K562 (cell line): ENCODE data around the gene SLC7A9. TPM values are rescaled to one million over a fixed set of nuclear protein-coding genes. Genes with fewer than 3 reads are reported as not detected.

Experiments
- ATAC-seq: fragments of 200-7000 bp; cut with Tn5 transposase; 3 replicates; pipeline ENCODE4 v1.9.1; 2020; ENCODE audit warnings: moderate library complexity
- BruUV-seq: library from RNA; stranded (reverse); fragments of 400-500 nt; replicated peaks from 2 replicates; lab custom pipeline; 2021; lab: Mats Ljungman, UMichigan
- CTCF ChIA-PET: fragments of 300-600 bp; formaldehyde crosslinking; extraction: SDS; loops from one replicate; lab custom pipeline; 2021; ENCODE audit warnings: low intra/inter-chr PET ratio; lab: Yijun Ruan, JAX
- POLR2A ChIA-PET: fragments of 300-600, 350-650 bp; sonication (Branson Sonifier 250); formaldehyde crosslinking; extraction: SDS; loops from one replicate; lab custom pipeline; 2021; ENCODE audit warnings: antibody characterized with exemption, inconsistent platforms; lab: Yijun Ruan, JAX
- DNase-seq, 4 experiments: peaks; one replicate each; pipeline versions ENCODE4 v3.0.0 to v3.0.0-alpha.2; 2011 to 2018; ENCODE audit warnings: low spot score in 3 of 4, mixed read lengths in 3 of 4; ENCODE audit errors: extremely low read depth in 1 of 4
- FAIRE-seq: peaks from 2 replicates; lab custom pipeline; 2011; peaks lifted over from hg19 to GRCh38; lab: Jason Lieb, UNC
- H2AFZ ChIP-seq: 2 replicates; pipeline ENCODE4 v1.6.0; 2011; ENCODE audit warnings: low read depth, low read length, control low read depth, inconsistent platforms
- H3K27ac ChIP-seq: fragments of 200-600 bp; 3 replicates; pipeline ENCODE4 v1.8.0; 2011; ENCODE audit warnings: low read depth, mild to moderate bottlenecking, control low read depth, inconsistent platforms, low read length, moderate library complexity, mixed read lengths; ENCODE audit errors: extremely low read depth
- H3K27me3 ChIP-seq, 2 experiments: fragments of 300-600 bp in 1 of 2; 2 replicates in 1 of 2; 3 replicates in 1 of 2; pipeline versions ENCODE4 v1.6.0 to v1.8.0; 2011; ENCODE audit warnings: inconsistent platforms in 2 of 2, low read length in 2 of 2, mild to moderate bottlenecking in 1 of 2, mixed read lengths in 1 of 2, moderate library complexity in 1 of 2; ENCODE audit not compliant: control insufficient read depth in 2 of 2, insufficient read depth in 2 of 2
- H3K36me3 ChIP-seq: fragments of 300-600 bp; 3 replicates; pipeline ENCODE4 v1.8.0; 2011; ENCODE audit warnings: mild to moderate bottlenecking, low read length, inconsistent platforms; ENCODE audit not compliant: control insufficient read depth, insufficient read depth
- H3K4me1 ChIP-seq, 2 experiments: fragments of 200-600 bp in 1 of 2; replicated peaks in 1 of 2; 2 replicates in 1 of 2; 3 replicates in 1 of 2; pipeline versions ENCODE4 v1.5.1 to v1.8.0; 2011; ENCODE audit warnings: inconsistent platforms in 2 of 2, low read length in 2 of 2, mild to moderate bottlenecking in 1 of 2, mixed read lengths in 1 of 2, moderate library complexity in 1 of 2; ENCODE audit not compliant: control insufficient read depth in 2 of 2, insufficient read depth in 2 of 2
- H3K4me2 ChIP-seq: 2 replicates; pipeline ENCODE4 v1.6.1; 2011; ENCODE audit warnings: low read length, control low read depth, inconsistent platforms, mixed read lengths; ENCODE audit not compliant: insufficient read depth
- H3K4me3 ChIP-seq: fragments of 200-600 bp; sonication (generic), shearing (Covaris generic); 2 replicates; pipeline ENCODE4 v1.5.1; 2016; ENCODE audit warnings: control low read depth, inconsistent platforms
- H3K79me2 ChIP-seq: fragments of 200-600 bp; 3 replicates; pipeline ENCODE4 v1.8.0; 2011; ENCODE audit warnings: low read length, inconsistent platforms; ENCODE audit not compliant: control insufficient read depth, insufficient read depth
- H3K9ac ChIP-seq, 2 experiments: 2 replicates each; pipeline versions ENCODE4 v1.6.0 to v1.6.1; 2011; ENCODE audit warnings: low read depth in 2 of 2, low read length in 2 of 2, control low read depth in 1 of 2, inconsistent platforms in 1 of 2, mild to moderate bottlenecking in 1 of 2, mixed read lengths in 1 of 2; ENCODE audit not compliant: insufficient read depth in 1 of 2
- H3K9me1 ChIP-seq: one replicate; pipeline ENCODE4 v1.6.0; 2011; ENCODE audit warnings: inconsistent platforms, mild to moderate bottlenecking, low read length, moderate library complexity; ENCODE audit not compliant: control insufficient read depth, insufficient read depth
- H3K9me3 ChIP-seq: replicated peaks from 2 replicates; pipeline ENCODE4 v1.5.1; 2011; ENCODE audit warnings: low read depth, low read length, inconsistent platforms; ENCODE audit not compliant: control insufficient read depth, insufficient read depth
- H4K20me1 ChIP-seq: replicated peaks from 2 replicates; pipeline ENCODE4 v1.6.1; 2011; ENCODE audit warnings: low read length, inconsistent platforms, mixed read lengths; ENCODE audit not compliant: control insufficient read depth, insufficient read depth
- ELK3 ChIP-seq: fragments of 450-650 bp; formaldehyde crosslinking; IDR thresholded peaks from 2 replicates; pipeline ENCODE4 v1.4.0; 2020; ENCODE audit warnings: mild to moderate bottlenecking
- ETS1 ChIP-seq: conservative IDR thresholded peaks from 2 replicates; pipeline ENCODE4 v1.6.1; 2011; ENCODE audit warnings: low read depth, mild to moderate bottlenecking, low read length; ENCODE audit not compliant: control insufficient read depth
- GABPB2 ChIP-seq: fragments of 250-450 bp; sonication (Bioruptor Pico); conservative IDR thresholded peaks from 2 replicates; pipeline ENCODE4 v1.5.1; 2021; ENCODE audit warnings: mild to moderate bottlenecking
- HES1 ChIP-seq: fragments of 450-650 bp; IDR thresholded peaks from 2 replicates; pipeline ENCODE4 v1.6.1; 2016; ENCODE audit warnings: low read depth, mild to moderate bottlenecking, moderate library complexity
- HNRNPLL ChIP-seq: fragments of 200-400 bp; formaldehyde crosslinking; IDR thresholded peaks from 2 replicates; pipeline ENCODE4 v1.6.1; 2017; ENCODE audit warnings: low read length, low read depth, mild to moderate bottlenecking; ENCODE audit not compliant: poor library complexity, severe bottlenecking
- KAT8 ChIP-seq: fragments of 450-650 bp; IDR thresholded peaks from 2 replicates; pipeline ENCODE4 v1.6.1; 2016; ENCODE audit warnings: low read depth, mild to moderate bottlenecking
- MYBL2 ChIP-seq, 2 experiments: fragments of 450-650 bp in 1 of 2; sonication (generic) in 1 of 2; formaldehyde crosslinking in 1 of 2; IDR thresholded peaks; 2 replicates each; pipeline versions ENCODE4 v1.6.1 to v1.8.1; 2017 to 2022; ENCODE audit warnings: borderline replicate concordance in 1 of 2, inconsistent platforms in 1 of 2, low read depth in 1 of 2, mild to moderate bottlenecking in 1 of 2, missing genetic modification reagents in 1 of 2, moderate library complexity in 1 of 2
- NFATC3 ChIP-seq: fragments of 450-650 bp; IDR thresholded peaks from 2 replicates; pipeline ENCODE4 v1.6.1; 2017; ENCODE audit warnings: mild to moderate bottlenecking
- RERE ChIP-seq: sonication (generic); formaldehyde crosslinking; IDR thresholded peaks from 2 replicates; pipeline ENCODE4 v1.8.0; 2023; ENCODE audit warnings: missing genetic modification reagents, mild to moderate bottlenecking, borderline replicate concordance
- ZC3H8 ChIP-seq: fragments of 450-650 bp; IDR thresholded peaks from 2 replicates; pipeline ENCODE4 v1.6.1; 2017
- ZNF551 ChIP-seq: fragments of 250-450 bp; sonication (Bioruptor Pico); IDR thresholded peaks from 2 replicates; pipeline ENCODE4 v1.5.0; 2021; ENCODE audit warnings: mild to moderate bottlenecking, moderate library complexity
- ZNF586 ChIP-seq: fragments of 450-650 bp; formaldehyde crosslinking; conservative IDR thresholded peaks from 2 replicates; pipeline ENCODE4 v1.4.0; 2020; ENCODE audit warnings: mild to moderate bottlenecking, moderate library complexity
- WGBS: fragments of 100-300 bp; shearing (Covaris generic); methylation state at CpG from one replicate; pipeline ENCODE4 v1.1.6; 2016; ENCODE audit warnings: low coverage, mixed read lengths; ENCODE audit not compliant: insufficient coverage; ENCODE audit errors: missing lambda C conversion rate; 5-methylcytosine and 5-hydroxymethylcytosine counted together
- in situ Hi-C: fragments of 300-500 bp; cut with MboI; formaldehyde crosslinking; loops from 4 replicates; pipeline ENCODE4 v1.15.0; 2018; ENCODE audit warnings: inconsistent platforms, mixed read lengths
- intact Hi-C: fragments of 100-400 bp; cut with micrococcal nuclease; formaldehyde crosslinking; loops from 2 replicates; pipeline ENCODE4 v1.14.2; 2022
- polyA plus RNA-seq, 8 experiments: library from polyadenylated mRNA; depleted of rRNA in 4 of 8; stranded (reverse) in 5 of 8; unstranded in 3 of 8; fragments of >200 nt; fragmentation: Nextera tagmentation in 2 of 8; fragmentation: Illumina TruSeq in 1 of 8; extraction: Ambion mirVana in 2 of 8; extraction: Trizol in 1 of 8; gene quantifications; 2 replicates each; pipeline versions ENCODE4 v1.2.1 to v1.2.3, GENCODE V29; 2011 to 2014; ENCODE audit warnings: inconsistent platforms in 1 of 8, missing spikeins in 1 of 8
- total RNA-seq, 7 experiments: library from RNA; depleted of rRNA in 6 of 7; stranded (reverse); fragments of >200 nt in 6 of 7; fragmentation: Illumina TruSeq in 2 of 7; extraction: Trizol in 2 of 7; gene quantifications; 2 replicates each; pipeline versions ENCODE4 v1.2.1 to v1.2.3, GENCODE V29; 2011 to 2021; ENCODE audit warnings: low replicate concordance in 1 of 7

SLC7A9 gene
- total and polyA plus RNA-seq, 9 of the 15 experiments (the other 6 are each of a cell fraction or from before 2014, with no cell fraction given), result not detected

- FAIRE-seq (no peak), ATAC-seq (no peak), DNase-seq (no peak)
- peaks cover 25 to 44% of the 10 kb centered on the region in 2 experiments for H3K27me3 ChIP-seq
- no peak overlapping the region for H3K27ac ChIP-seq
- no peaks in the 10 kb centered on the region for H3K79me2 ChIP-seq
- no peaks in the 10 kb centered on the region for H3K9me1 ChIP-seq
- BruUV-seq, result no TSS peak
- H3K4me2 ChIP-seq, result no peak overlapping the region
- 0% methylated on average over 4 of the region's 4 CpGs for WGBS
- H3K4me3 ChIP-seq, result no peak overlapping the region
- peaks cover 0 to 3% of the 10 kb centered on the region in 2 experiments; a peak in 3 of 5 replicates for H3K4me1 ChIP-seq
- CTCF ChIA-PET, result no interaction called here
- no peaks in the 10 kb centered on the region for H3K9me3 ChIP-seq
- intact Hi-C loops, result no loop called here
- TF ChIP-seq ZC3H8, result no peak
- TF ChIP-seq ETS1, result no peak
- TF ChIP-seq RERE (CRISPR knock-in tag), result no peak
- TF ChIP-seq HES1, result no peak
- no peak for TF ChIP-seq GABPB2 (CRISPR knock-in tag)
- TF ChIP-seq ELK3, result no peak
- TF ChIP-seq KAT8, result no peak
- no peak for TF ChIP-seq NFATC3
- no peak for TF ChIP-seq ZNF551 (CRISPR knock-in tag)
- no peak for TF ChIP-seq MYBL2 (IDR thresholded peaks at IDR 0.05; ENCODE audit: low read depth)
- no peak for TF ChIP-seq MYBL2 (CRISPR knock-in tag; IDR thresholded peaks at IDR 0.05; ENCODE audit: borderline replicate concordance)
- no peak for TF ChIP-seq HNRNPLL
- TF ChIP-seq ZNF586 (CRISPR knock-in tag), result no peak
- no peak overlapping the region for H3K9ac ChIP-seq
- POLR2A ChIA-PET, result no interaction called here
- H2AFZ ChIP-seq, result no peak overlapping the region
- H4K20me1 ChIP-seq, result no peaks in the 10 kb centered on the region; the same call in 1 of the 2 replicates
- H3K36me3 ChIP-seq, result no peaks in the 10 kb centered on the region
- in situ Hi-C loops, result no loop called here
Observed at GRCh38 chr19:32808236-32808635, 61.3 kb downstream of the SLC7A9 start.
